ENCODE results near the gene CTXND1.

DNA sequence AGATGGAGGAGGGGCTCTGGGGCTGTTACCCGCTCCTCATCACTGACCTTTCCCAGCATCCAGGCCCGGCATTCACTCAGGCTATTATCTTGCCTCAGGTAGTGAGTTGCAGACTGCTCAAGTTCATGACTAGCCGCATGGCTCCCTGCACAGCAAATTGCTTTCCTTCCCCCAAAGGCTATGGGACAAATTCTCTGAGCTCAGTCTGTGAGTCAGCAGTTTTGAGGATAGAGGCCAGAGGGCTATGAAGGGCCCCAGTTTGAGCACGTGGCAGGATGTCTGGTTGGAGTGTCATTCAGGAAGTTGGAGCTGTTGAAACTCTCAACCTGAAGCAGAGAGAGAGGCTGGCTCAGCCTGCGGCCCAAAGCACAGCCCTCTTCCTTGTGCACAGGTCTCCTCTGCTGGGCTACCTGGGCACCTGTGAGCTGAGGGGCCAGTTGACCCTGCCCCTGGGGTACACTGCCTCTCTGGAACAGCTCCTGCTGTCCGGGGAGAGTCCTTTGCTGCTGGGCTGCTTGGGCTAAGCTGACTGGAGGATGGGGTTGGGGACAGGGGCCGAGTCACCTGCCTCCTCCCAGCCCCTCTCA is 91.3 kb downstream of the CTXND1 start:
- TF ChIP-seq, protein P1, sequence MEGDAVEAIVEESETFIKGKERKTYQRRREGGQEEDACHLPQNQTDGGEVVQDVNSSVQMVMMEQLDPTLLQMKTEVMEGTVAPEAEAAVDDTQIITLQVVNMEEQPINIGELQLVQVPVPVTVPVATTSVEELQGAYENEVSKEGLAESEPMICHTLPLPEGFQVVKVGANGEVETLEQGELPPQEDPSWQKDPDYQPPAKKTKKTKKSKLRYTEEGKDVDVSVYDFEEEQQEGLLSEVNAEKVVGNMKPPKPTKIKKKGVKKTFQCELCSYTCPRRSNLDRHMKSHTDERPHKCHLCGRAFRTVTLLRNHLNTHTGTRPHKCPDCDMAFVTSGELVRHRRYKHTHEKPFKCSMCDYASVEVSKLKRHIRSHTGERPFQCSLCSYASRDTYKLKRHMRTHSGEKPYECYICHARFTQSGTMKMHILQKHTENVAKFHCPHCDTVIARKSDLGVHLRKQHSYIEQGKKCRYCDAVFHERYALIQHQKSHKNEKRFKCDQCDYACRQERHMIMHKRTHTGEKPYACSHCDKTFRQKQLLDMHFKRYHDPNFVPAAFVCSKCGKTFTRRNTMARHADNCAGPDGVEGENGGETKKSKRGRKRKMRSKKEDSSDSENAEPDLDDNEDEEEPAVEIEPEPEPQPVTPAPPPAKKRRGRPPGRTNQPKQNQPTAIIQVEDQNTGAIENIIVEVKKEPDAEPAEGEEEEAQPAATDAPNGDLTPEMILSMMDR (conservative IDR thresholded peaks at IDR 0.05; ENCODE audit: low read length), result no peak
- TF ChIP-seq EZH2phosphoT487 (IDR thresholded peaks at IDR 0.05; ENCODE audit: borderline replicate concordance), result no peak

All from Loucy (cell line).